Measurements from ENCODE around the gene ZNF83.
"Not testable (repeated sequence)": the region's sequence is repeated elsewhere in the genome, so short reads cannot be mapped to it uniquely, and the experiment has no call there.

Gene ZNF83

DNA sequence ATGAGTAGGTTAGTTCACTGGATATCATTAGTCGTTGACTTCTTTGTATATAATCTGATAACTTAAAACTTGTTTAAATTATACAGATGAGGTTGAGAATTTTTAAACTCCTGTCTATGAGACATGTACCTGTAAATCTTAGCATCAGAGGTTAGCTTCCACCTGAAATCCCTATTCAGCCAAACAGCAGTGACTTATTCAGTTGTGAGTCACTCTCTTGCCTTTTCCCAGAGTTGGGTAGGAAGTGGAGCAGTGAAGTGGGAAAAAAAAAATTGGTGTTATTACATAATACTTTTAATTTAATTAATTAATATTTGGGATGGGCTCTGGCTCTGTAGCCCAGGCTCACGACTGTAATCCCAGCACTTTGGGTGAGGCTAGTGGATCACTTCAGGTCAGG is 35.2 kb downstream of the ZNF83 start:
- Histone ChIP-seq H3K36me3 (ENCODE audit: control insufficient read depth, insufficient read depth, low read length) (no peaks in the 10 kb centered on the region), H3K27ac (ENCODE audit: low read length) (no peak overlapping the region), H3K4me3 (ENCODE audit: low read length) (no peak overlapping the region), H3K9me3 (ENCODE audit: control insufficient read depth, insufficient read depth, low read length) (no peaks in the 10 kb centered on the region), H3K4me1 (ENCODE audit: control insufficient read depth, insufficient read depth, low read length) (0 out of 2 replicates have a peak, but pooled peaks cover 3% of the 10 kb centered on the region), H3K27me3 (ENCODE audit: control insufficient read depth, insufficient read depth, low read length) (no peaks in the 10 kb centered on the region)
- WGBS (ENCODE audit: insufficient coverage, insufficient read length), result no CpG with 5 or more reads among the region's 2 CpGs
- DNase-seq (ENCODE audit: low read depth, low spot score), result no peak

DNA sequence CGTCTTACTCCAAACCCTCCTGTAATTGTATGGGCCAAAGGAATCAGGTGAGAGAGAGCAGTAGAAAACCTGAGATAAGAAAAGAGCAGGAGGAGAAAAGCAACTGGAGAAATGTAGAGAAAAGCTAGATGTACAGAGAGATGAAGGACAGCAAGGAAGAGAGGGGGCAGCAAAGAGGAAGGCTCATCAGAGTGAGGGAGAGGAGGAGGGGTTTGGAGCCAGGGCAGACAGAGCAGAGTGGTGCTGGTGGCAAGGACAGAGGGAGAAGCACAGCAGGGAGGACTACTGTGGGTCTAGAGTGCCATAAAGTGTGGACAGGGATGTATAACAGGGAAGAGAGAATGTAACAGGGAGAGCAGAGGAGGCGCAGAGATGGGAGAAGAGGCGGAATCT is 36.2 kb downstream of the ZNF83 start:
- not testable (repeated sequence) for H3K4me3 ChIP-seq (ENCODE audit: low read length); H3K36me3 ChIP-seq (ENCODE audit: control insufficient read depth, insufficient read depth, low read length); DNase-seq (ENCODE audit: low read depth, low spot score); H3K4me1 ChIP-seq (ENCODE audit: control insufficient read depth, insufficient read depth, low read length); H3K9me3 ChIP-seq (ENCODE audit: control insufficient read depth, insufficient read depth, low read length); H3K27ac ChIP-seq (ENCODE audit: low read length); H3K27me3 ChIP-seq (ENCODE audit: control insufficient read depth, insufficient read depth, low read length)
- WGBS (ENCODE audit: insufficient coverage, insufficient read length), result no CpG with 5 or more reads among the region's 3 CpGs

DNA sequence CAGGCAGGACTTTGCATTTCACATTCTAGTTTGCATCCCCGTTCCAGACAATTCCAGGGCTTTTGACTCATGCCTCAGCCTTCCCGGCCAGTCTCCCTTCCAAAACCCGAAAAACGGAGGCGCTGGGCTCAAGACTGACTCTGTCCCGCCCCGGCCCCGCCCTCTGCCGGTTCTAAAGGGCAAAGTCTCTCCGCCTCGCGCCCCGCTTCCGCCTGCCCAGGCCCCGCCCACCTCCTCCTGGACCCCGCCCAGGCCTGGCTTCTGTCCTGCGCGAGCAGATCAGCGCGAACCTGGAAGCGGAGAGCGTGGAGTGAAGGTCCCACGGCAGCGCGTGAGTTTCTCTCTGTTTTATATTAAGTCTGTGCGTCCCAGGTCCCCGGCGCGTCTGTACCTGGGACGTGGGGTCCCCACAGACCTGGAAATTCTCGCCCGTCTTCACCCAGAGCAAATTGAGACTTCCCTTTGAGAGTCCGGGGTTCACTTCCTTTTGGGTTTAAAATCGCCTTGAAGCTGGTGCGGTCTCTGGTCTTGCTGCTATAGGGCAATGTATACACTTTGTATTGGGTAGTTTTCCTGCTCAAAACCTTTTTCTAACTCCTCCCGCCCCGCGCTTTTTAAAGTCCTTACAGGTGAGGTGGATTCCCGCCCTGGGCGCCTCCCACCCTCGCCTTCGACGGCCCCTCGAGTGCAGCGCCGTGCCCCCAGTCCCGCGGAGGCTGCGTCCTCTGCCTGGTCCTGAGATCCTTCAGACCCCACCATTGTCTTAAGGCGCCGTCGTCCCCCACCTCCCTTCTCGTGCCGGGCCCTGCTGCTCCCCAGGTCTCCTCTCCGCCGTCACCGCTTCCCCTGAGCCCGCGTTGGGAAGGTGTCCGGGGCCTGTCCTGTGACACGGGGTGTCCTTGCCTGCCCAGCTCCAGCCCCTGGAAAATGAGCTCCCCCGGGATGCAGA is 36.9 kb downstream of the ZNF83 start:
- Histone ChIP-seq H3K9me3 (ENCODE audit: control insufficient read depth, insufficient read depth, low read length) (no peaks in the 10 kb centered on the region), H3K27ac (ENCODE audit: low read length) (no peak overlapping the region), H3K4me3 (ENCODE audit: low read length) (peak overlapping the region; percentile 81; the same call in 1 of the 2 replicates), H3K27me3 (ENCODE audit: control insufficient read depth, insufficient read depth, low read length) (no peaks in the 10 kb centered on the region), H3K4me1 (ENCODE audit: control insufficient read depth, insufficient read depth, low read length) (0 out of 2 replicates have a peak, but pooled peaks cover 1% of the 10 kb centered on the region), H3K36me3 (ENCODE audit: control insufficient read depth, insufficient read depth, low read length) (no peaks in the 10 kb centered on the region)
- DNase-seq (ENCODE audit: low read depth, low spot score), result peak; percentile 64
- whole genome bisulfite sequencing (ENCODE audit: insufficient coverage, insufficient read length), result no CpG with 5 or more reads among the region's 62 CpGs

DNA sequence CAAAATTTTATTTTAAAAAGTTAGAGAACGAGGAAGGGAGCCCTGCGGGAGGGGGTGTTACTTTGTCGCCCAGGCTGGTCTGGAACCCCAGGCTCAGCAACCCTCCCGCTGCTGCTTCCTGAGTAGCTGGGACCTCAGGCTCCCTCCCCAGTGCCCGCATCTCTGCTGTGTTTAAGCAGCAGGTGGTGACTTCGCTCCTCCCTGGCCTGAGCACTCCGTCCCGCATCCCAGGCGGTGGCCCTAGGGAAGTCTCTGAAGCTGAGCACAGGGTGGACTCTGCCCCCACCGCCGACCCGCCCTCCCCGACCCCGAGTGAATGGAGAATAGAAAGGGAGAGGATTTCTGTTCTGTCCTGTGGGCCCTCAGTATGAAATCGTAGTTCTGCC is 37.5 kb downstream of the ZNF83 start:
- no CpG with 5 or more reads among the region's 15 CpGs for WGBS (ENCODE audit: insufficient coverage, insufficient read length)

DNA sequence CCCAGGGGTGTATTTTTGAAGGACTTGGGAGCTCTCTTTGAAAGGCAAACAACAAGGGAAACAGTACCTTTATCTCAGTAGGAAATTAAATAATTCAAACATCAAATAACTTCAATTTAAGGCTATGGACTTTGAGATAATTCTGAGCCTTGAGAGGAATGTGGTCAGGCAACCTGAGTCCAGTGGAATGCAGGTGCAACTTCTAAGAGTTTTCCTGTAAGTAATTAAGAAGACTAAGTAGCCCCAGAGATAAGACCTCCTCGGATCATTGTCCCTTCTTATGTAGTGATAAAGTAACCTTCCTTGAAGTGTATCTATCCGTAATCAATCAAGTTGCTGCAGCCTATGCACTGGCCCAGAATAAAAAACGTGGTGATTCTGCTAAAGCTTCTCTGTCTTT is 38.9 kb downstream of the ZNF83 start:
- H3K9me3 ChIP-seq (ENCODE audit: control insufficient read depth, insufficient read depth, low read length), result no peaks in the 10 kb centered on the region
- DNase-seq (ENCODE audit: low read depth, low spot score), result no peak
- no peak overlapping the region for H3K27ac ChIP-seq (ENCODE audit: low read length)
- no peaks in the 10 kb centered on the region for H3K27me3 ChIP-seq (ENCODE audit: control insufficient read depth, insufficient read depth, low read length)
- no peaks in the 10 kb centered on the region; the same call in 1 of the 2 replicates for H3K36me3 ChIP-seq (ENCODE audit: control insufficient read depth, insufficient read depth, low read length)
- no CpG with 5 or more reads among the region's 3 CpGs for WGBS (ENCODE audit: insufficient coverage, insufficient read length)
- H3K4me1 ChIP-seq (ENCODE audit: control insufficient read depth, insufficient read depth, low read length), result 0 out of 2 replicates have a peak, but pooled peaks cover 1% of the 10 kb centered on the region
- H3K4me3 ChIP-seq (ENCODE audit: low read length), result no peak overlapping the region

More for the DNA sequence above, 37.5 kb downstream of the ZNF83 start:
- no peaks in the 10 kb centered on the region for H3K9me3 ChIP-seq (ENCODE audit: control insufficient read depth, insufficient read depth, low read length)
- H3K27me3 ChIP-seq (ENCODE audit: control insufficient read depth, insufficient read depth, low read length), result no peaks in the 10 kb centered on the region
- no peak overlapping the region for H3K27ac ChIP-seq (ENCODE audit: low read length)
- no peak for DNase-seq (ENCODE audit: low read depth, low spot score)
- no peaks in the 10 kb centered on the region; the same call in 1 of the 2 replicates for H3K36me3 ChIP-seq (ENCODE audit: control insufficient read depth, insufficient read depth, low read length)
- 0 out of 2 replicates have a peak, but pooled peaks cover 1% of the 10 kb centered on the region for H3K4me1 ChIP-seq (ENCODE audit: control insufficient read depth, insufficient read depth, low read length)
- H3K4me3 ChIP-seq (ENCODE audit: low read length), result peak overlapping the region; percentile 32; the same call in 1 of the 2 replicates

DNA sequence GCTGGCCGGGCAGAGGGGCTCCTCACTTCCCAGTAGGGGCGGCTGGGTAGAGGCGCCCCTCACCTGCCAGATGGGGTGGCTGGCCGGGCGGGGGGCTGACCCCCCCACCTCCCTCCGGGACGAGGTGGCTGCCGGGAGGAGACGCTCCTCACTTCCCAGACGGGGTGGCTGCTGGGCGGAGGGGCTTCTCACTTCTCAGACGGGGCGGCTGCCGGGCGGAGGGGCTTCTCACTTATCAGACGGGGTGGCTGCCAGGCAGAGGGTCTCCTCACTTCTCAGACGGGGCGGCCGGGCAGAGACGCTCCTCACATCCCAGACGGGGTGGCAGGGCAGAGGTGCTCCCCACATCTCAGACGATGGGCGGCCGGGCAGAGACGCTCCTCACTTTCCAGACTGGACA is 44.7 kb downstream of the ZNF83 start:
- not testable (repeated sequence) for H3K4me1 ChIP-seq (ENCODE audit: control insufficient read depth, insufficient read depth, low read length); H3K4me3 ChIP-seq (ENCODE audit: low read length); DNase-seq (ENCODE audit: low read depth, low spot score); H3K27ac ChIP-seq (ENCODE audit: low read length); H3K9me3 ChIP-seq (ENCODE audit: control insufficient read depth, insufficient read depth, low read length); H3K27me3 ChIP-seq (ENCODE audit: control insufficient read depth, insufficient read depth, low read length); H3K36me3 ChIP-seq (ENCODE audit: control insufficient read depth, insufficient read depth, low read length)
- WGBS (ENCODE audit: insufficient coverage, insufficient read length), result no CpG with 5 or more reads among the region's 25 CpGs

DNA sequence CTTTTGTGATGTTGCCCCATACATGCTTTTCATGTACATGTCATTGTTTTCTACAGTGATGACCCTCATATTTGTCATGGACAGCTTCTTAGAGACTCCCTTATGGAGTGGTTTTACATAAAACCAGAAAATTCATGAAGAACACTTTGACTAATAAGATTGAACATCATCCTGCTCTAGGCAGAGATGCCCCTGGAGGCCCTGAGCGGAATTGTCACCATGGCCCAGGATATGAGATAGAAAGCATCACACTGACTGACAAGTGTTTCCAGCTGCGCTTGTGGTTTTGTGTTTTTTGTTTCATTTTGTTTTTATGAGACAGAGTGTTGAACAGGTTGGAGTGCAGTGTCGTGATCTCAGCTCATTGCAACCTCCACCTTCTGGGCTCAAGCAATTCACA is 45.9 kb downstream of the ZNF83 start:
- Histone ChIP-seq H3K9me3 (ENCODE audit: control insufficient read depth, insufficient read depth, low read length) (no peaks in the 10 kb centered on the region), H3K4me3 (ENCODE audit: low read length) (no peak overlapping the region), H3K36me3 (ENCODE audit: control insufficient read depth, insufficient read depth, low read length) (peaks cover 4% of the 10 kb centered on the region; the same call in 1 of the 2 replicates), H3K27ac (ENCODE audit: low read length) (no peak overlapping the region), H3K27me3 (ENCODE audit: control insufficient read depth, insufficient read depth, low read length) (no peaks in the 10 kb centered on the region), H3K4me1 (ENCODE audit: control insufficient read depth, insufficient read depth, low read length) (no peaks in the 10 kb centered on the region)
- WGBS (ENCODE audit: insufficient coverage, insufficient read length), result no CpG with 5 or more reads among the region's 3 CpGs
- no peak for DNase-seq (ENCODE audit: low read depth, low spot score)

DNA sequence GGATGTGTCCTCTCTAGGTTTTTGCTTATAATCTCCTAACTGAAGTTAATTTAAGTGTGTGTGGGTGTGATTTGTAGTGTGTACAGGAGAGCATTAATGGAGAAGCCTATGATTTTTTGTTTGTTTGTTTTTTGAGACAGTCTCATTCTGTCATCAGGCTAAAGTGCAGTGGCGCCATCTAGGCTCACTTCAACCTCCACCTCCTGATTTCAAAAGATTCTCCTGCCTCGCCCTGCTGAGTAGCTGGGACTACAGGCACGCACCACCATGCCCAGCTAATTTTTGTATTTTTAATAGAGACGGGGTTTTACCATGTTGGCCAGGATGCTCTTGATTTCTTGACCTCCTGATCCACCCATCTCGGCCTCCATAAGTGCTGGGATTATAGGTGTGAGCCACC is 47.4 kb downstream of the ZNF83 start:
- Histone ChIP-seq H3K27me3 (ENCODE audit: control insufficient read depth, insufficient read depth, low read length) (no peaks in the 10 kb centered on the region), H3K36me3 (ENCODE audit: control insufficient read depth, insufficient read depth, low read length) (peaks cover 4% of the 10 kb centered on the region; the same call in 1 of the 2 replicates), H3K4me1 (ENCODE audit: control insufficient read depth, insufficient read depth, low read length) (no peaks in the 10 kb centered on the region), H3K4me3 (ENCODE audit: low read length) (no peak overlapping the region), H3K9me3 (ENCODE audit: control insufficient read depth, insufficient read depth, low read length) (no peaks in the 10 kb centered on the region), H3K27ac (ENCODE audit: low read length) (no peak overlapping the region)
- no CpG with 5 or more reads among the region's 5 CpGs for WGBS (ENCODE audit: insufficient coverage, insufficient read length)
- DNase-seq (ENCODE audit: low read depth, low spot score), result no peak

DNA sequence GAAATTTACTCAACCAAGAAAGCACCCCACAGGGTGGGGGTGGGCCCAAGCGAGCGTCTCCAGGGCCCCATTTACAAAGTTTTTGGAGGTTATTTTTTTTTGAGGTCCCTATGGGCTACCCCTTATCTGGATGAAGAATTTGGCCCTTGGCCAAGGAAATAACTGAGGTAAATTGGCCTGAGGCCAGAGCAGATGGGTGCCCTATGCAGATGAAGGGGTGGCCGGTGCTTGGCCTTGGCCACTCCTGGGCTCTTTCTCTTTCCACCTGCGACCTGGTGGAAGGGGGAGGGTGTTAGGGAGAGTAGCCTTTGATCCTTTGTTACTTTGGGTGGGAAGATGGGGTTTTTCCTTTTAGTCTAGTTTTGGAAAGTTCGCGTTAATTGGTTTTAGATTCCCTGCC is 52.6 kb downstream of the ZNF83 start:
- Histone ChIP-seq H3K4me1 (ENCODE audit: control insufficient read depth, insufficient read depth, low read length) (no peaks in the 10 kb centered on the region), H3K36me3 (ENCODE audit: control insufficient read depth, insufficient read depth, low read length) (peaks cover 12% of the 10 kb centered on the region; the same call in 1 of the 2 replicates), H3K27ac (ENCODE audit: low read length) (no peak overlapping the region), H3K9me3 (ENCODE audit: control insufficient read depth, insufficient read depth, low read length) (no peaks in the 10 kb centered on the region), H3K4me3 (ENCODE audit: low read length) (no peak overlapping the region), H3K27me3 (ENCODE audit: control insufficient read depth, insufficient read depth, low read length) (no peaks in the 10 kb centered on the region)
- DNase-seq (ENCODE audit: low read depth, low spot score), result no peak
- no CpG with 5 or more reads among the region's 6 CpGs for WGBS (ENCODE audit: insufficient coverage, insufficient read length)

DNA sequence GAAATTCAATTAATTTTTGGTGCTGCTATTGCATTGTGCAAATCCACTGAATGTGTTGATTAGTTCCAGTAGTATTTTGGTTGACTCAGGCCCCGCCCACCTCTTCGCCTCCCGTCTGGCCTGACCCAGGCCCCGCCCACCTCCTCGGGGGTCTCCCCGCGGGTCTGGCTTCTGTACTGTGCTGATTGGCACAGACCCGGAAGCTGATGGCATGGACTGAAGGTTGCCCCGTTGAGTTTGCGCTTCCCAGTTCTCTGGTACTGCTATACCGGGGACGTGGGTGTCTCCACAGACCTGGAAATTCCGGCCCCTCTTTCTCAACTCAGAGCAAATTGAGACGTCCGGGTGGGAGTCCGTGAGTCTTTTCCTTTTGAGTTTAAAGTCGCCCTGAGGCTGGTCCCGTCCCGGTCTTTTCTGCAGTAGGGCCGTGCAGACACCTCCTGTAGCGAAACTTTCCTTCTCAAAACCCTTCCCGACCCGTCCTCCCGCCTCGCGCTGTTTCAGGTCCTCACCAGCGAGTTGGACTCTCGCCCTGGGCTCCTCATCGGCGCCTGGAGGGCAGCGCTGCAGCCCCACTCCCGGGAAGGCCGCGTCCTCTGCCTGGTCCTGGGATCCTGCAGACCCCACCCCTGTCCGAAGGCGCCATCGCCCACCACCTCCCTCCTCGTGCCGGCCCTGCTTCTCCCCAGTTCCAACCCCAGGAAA is 53.3 kb downstream of the ZNF83 start:
- Histone ChIP-seq H3K4me1 (ENCODE audit: control insufficient read depth, insufficient read depth, low read length) (no peaks in the 10 kb centered on the region), H3K9me3 (ENCODE audit: control insufficient read depth, insufficient read depth, low read length) (no peaks in the 10 kb centered on the region), H3K27me3 (ENCODE audit: control insufficient read depth, insufficient read depth, low read length) (no peaks in the 10 kb centered on the region), H3K27ac (ENCODE audit: low read length) (no peak overlapping the region), H3K36me3 (ENCODE audit: control insufficient read depth, insufficient read depth, low read length) (peaks cover 12% of the 10 kb centered on the region; the same call in 1 of the 2 replicates), H3K4me3 (ENCODE audit: low read length) (no peak overlapping the region)
- WGBS (ENCODE audit: insufficient coverage, insufficient read length), result no CpG with 5 or more reads among the region's 39 CpGs
- DNase-seq (ENCODE audit: low read depth, low spot score), result no peak
